Neural cell (in vitro differentiated cells): ENCODE data around the gene GTF2H2C_2.
A peak's percentile ranks its signal among the peaks of the same experiment; 100 is the strongest.
"Not testable (repeated sequence)": the region's sequence is repeated elsewhere in the genome, so short reads cannot be mapped to it uniquely, and the experiment has no call there.

Experiments
- H2AFZ ChIP-seq: fragments of 200-600, 300-800 bp; sonication (generic), shearing (Covaris generic); 2 replicates; pipeline ENCODE4 v1.6.0; 2014; ENCODE audit warnings: low read depth, mild to moderate bottlenecking, antibody characterized with exemption, low read length, moderate library complexity
- H3F3A ChIP-seq: fragments of 200-600 bp; shearing (Covaris generic); 2 replicates; pipeline ENCODE4 v1.6.1; 2016; ENCODE audit warnings: mild to moderate bottlenecking, moderate library complexity, mixed read lengths, antibody characterized with exemption, low read length; ENCODE audit not compliant: insufficient read depth, poor library complexity, severe bottlenecking
- H3K27ac ChIP-seq: fragments of 200-600, 300-800 bp; sonication (generic), shearing (Covaris generic); 2 replicates; pipeline ENCODE4 v1.5.1; 2014; ENCODE audit warnings: mild to moderate bottlenecking, low read length, moderate library complexity
- H3K27me3 ChIP-seq: fragments of 300-800, 200-600 bp; sonication (generic), shearing (Covaris generic); 2 replicates; pipeline ENCODE4 v1.6.0; 2014; ENCODE audit warnings: mild to moderate bottlenecking, low read depth, low read length, moderate library complexity; ENCODE audit not compliant: insufficient read depth
- H3K36me3 ChIP-seq: fragments of 300-800, 200-600 bp; sonication (generic), shearing (Covaris generic); 2 replicates; pipeline ENCODE4 v1.5.1; 2014; ENCODE audit warnings: mild to moderate bottlenecking, antibody characterized with exemption, low read length, moderate library complexity; ENCODE audit not compliant: insufficient read depth
- H3K4me2 ChIP-seq: fragments of 300-800, 200-600 bp; sonication (generic), shearing (Covaris generic); 2 replicates; pipeline ENCODE4 v1.6.0; 2014; ENCODE audit warnings: mild to moderate bottlenecking, low read length
- H3K4me3 ChIP-seq: fragments of 300-800, 200-600 bp; sonication (generic), shearing (Covaris generic); 2 replicates; pipeline ENCODE4 v1.5.1; 2014; ENCODE audit warnings: mild to moderate bottlenecking, low read length, moderate library complexity
- H3K79me2 ChIP-seq: fragments of 200-600 bp; shearing (Covaris generic); replicated peaks from 2 replicates; pipeline ENCODE4 v1.6.0; 2014; ENCODE audit warnings: mild to moderate bottlenecking, low read length, moderate library complexity; ENCODE audit not compliant: insufficient read depth
- H3K9ac ChIP-seq: fragments of 300-800, 200-600 bp; sonication (generic), shearing (Covaris generic); 2 replicates; pipeline ENCODE4 v1.6.1; 2016; ENCODE audit warnings: mild to moderate bottlenecking, low read length, mixed read lengths
- H3K9me2 ChIP-seq: fragments of 200-600 bp; shearing (Covaris generic); 2 replicates; pipeline ENCODE4 v1.6.1; 2016; ENCODE audit warnings: mild to moderate bottlenecking, low read length, mixed read lengths; ENCODE audit not compliant: insufficient read depth
- H3K9me3 ChIP-seq: fragments of 200-600, 300-800 bp; sonication (generic), shearing (Covaris generic); 2 replicates; pipeline ENCODE4 v1.6.1; 2016; ENCODE audit warnings: mild to moderate bottlenecking, mixed run types, low read length, moderate library complexity, mixed read lengths
- H4K20me1 ChIP-seq: fragments of 200-600 bp; shearing (Covaris generic); 2 replicates; pipeline ENCODE4 v1.6.1; 2016; ENCODE audit warnings: mild to moderate bottlenecking, mixed run types; ENCODE audit not compliant: insufficient read depth
- CTCF ChIP-seq: fragments of 450-650 bp; IDR thresholded peaks from 2 replicates; pipeline ENCODE4 v1.5.1; 2014; ENCODE audit warnings: antibody characterized with exemption, mild to moderate bottlenecking, moderate library complexity; ENCODE audit not compliant: poor library complexity, severe bottlenecking
- POLR2AphosphoS5 ChIP-seq: IDR thresholded peaks from 2 replicates; pipeline ENCODE4 v1.6.1; 2012
- RAD21 ChIP-seq: fragments of 450-650 bp; conservative IDR thresholded peaks from 2 replicates; pipeline ENCODE4 v1.6.1; 2014; ENCODE audit warnings: antibody characterized with exemption, mild to moderate bottlenecking, moderate library complexity

The GTF2H2C_2 gene

GRCh38 chr5:70415117-70415516 is at the start of gene GTF2H2C_2:
TSS of gene GTF2H2C_2 (plus strand) at chr5:70415368.
- not testable (repeated sequence) for H2AFZ ChIP-seq, H3K27ac ChIP-seq, H3F3A ChIP-seq, H3K9me2 ChIP-seq, H3K36me3 ChIP-seq, H4K20me1 ChIP-seq, H3K4me3 ChIP-seq, H3K4me2 ChIP-seq, H3K79me2 ChIP-seq, H3K27me3 ChIP-seq, H3K9ac ChIP-seq, H3K9me3 ChIP-seq

- H3K27ac ChIP-seq, H3K9me2 ChIP-seq, H3K79me2 ChIP-seq, H3K9me3 ChIP-seq, H3K4me2 ChIP-seq, H2AFZ ChIP-seq, H3K27me3 ChIP-seq, H4K20me1 ChIP-seq, H3K36me3 ChIP-seq, H3K9ac ChIP-seq, H3F3A ChIP-seq: not testable (repeated sequence)
- H3K4me3 ChIP-seq, result peak overlapping the region; percentile 50
- TF ChIP-seq POLR2AphosphoS5 (peak; percentile 12), RAD21 (peak; percentile 23), CTCF (peak; percentile 49)
Measured at GRCh38 chr5:70400984-70401686, 14.0 kb upstream of the GTF2H2C_2 start.

- not testable (repeated sequence) for H3K9me2 ChIP-seq, H4K20me1 ChIP-seq, H3K36me3 ChIP-seq, H3K4me3 ChIP-seq, H3K27me3 ChIP-seq, H3F3A ChIP-seq, H3K79me2 ChIP-seq, H3K27ac ChIP-seq, H3K9ac ChIP-seq, H2AFZ ChIP-seq, H3K4me2 ChIP-seq, H3K9me3 ChIP-seq
Measured at GRCh38 chr5:70421322-70421721, 6.2 kb downstream of the GTF2H2C_2 start.

- H2AFZ ChIP-seq, H3K27ac ChIP-seq, H3K4me3 ChIP-seq: not testable (repeated sequence)
Measured at GRCh38 chr5:70423215-70423614, 8.0 kb downstream of the GTF2H2C_2 start.

GRCh38 chr5:70438518-70438917 is 23.4 kb downstream of the GTF2H2C_2 start:
- not testable (repeated sequence) for H2AFZ ChIP-seq, H3K4me2 ChIP-seq, H3K27me3 ChIP-seq, H4K20me1 ChIP-seq, H3K27ac ChIP-seq, H3F3A ChIP-seq, H3K79me2 ChIP-seq, H3K9me3 ChIP-seq, H3K4me3 ChIP-seq, H3K9ac ChIP-seq, H3K9me2 ChIP-seq, H3K36me3 ChIP-seq

More at GRCh38 chr5:70423215-70423614, 8.0 kb downstream of the GTF2H2C_2 start:
- not testable (repeated sequence) for H3F3A ChIP-seq, H3K36me3 ChIP-seq, H3K9me3 ChIP-seq, H3K9ac ChIP-seq, H3K9me2 ChIP-seq, H3K4me2 ChIP-seq, H4K20me1 ChIP-seq, H3K79me2 ChIP-seq, H3K27me3 ChIP-seq

- not testable (repeated sequence) for H3K9me3 ChIP-seq, H3K9ac ChIP-seq, H3F3A ChIP-seq, H3K27ac ChIP-seq, H3K27me3 ChIP-seq, H4K20me1 ChIP-seq, H3K79me2 ChIP-seq, H2AFZ ChIP-seq, H3K4me3 ChIP-seq, H3K36me3 ChIP-seq, H3K4me2 ChIP-seq, H3K9me2 ChIP-seq
Measured at GRCh38 chr5:70449565-70449964, 34.4 kb downstream of the GTF2H2C_2 start.

- not testable (repeated sequence) for H3K9me3 ChIP-seq, H3K9ac ChIP-seq, H3K36me3 ChIP-seq, H3F3A ChIP-seq, H3K9me2 ChIP-seq, H3K4me2 ChIP-seq, H3K79me2 ChIP-seq, H3K4me3 ChIP-seq, H2AFZ ChIP-seq, H3K27ac ChIP-seq, H4K20me1 ChIP-seq, H3K27me3 ChIP-seq
Measured at GRCh38 chr5:70451249-70451984, 36.2 kb downstream of the GTF2H2C_2 start.
